NT2/D1 (cell line): ENCODE measurements around the gene MORN5.

Experiments
- SUZ12 ChIP-seq: IDR thresholded peaks from 2 replicates; pipeline ENCODE4 v1.6.1; 2011; ENCODE audit not compliant: insufficient read length, insufficient read depth; ENCODE audit errors: extremely low read depth
- YY1 ChIP-seq: IDR thresholded peaks from 2 replicates; pipeline ENCODE4 v1.6.1; 2011; ENCODE audit not compliant: insufficient read length, insufficient read depth
- ZNF274 ChIP-seq: IDR thresholded peaks from 2 replicates; pipeline ENCODE4 v1.6.1; 2011; ENCODE audit warnings: mild to moderate bottlenecking, low read depth, low read length

GRCh38 chr9:122179690-122180074, 20.0 kb downstream of the MORN5 start:
- TF ChIP-seq YY1 (no peak), SUZ12 (no peak), ZNF274 (no peak)
